H9 (cell line): ENCODE results near the gene SLC22A13. TPM values are rescaled to one million over a fixed set of nuclear protein-coding genes. Genes with fewer than 3 reads are reported as not detected.

Experiments used
- DNase-seq: peaks from one replicate; pipeline ENCODE4 v3.0.0-alpha.2; 2017
- H2AFZ ChIP-seq: one replicate; pipeline ENCODE4 v1.6.1; 2013; ENCODE audit warnings: mild to moderate bottlenecking, low read length, control low read depth, moderate library complexity
- H2AK5ac ChIP-seq: 2 replicates; pipeline ENCODE4 v1.6.1; 2013; ENCODE audit warnings: low read length, control low read depth, mixed read lengths; ENCODE audit not compliant: insufficient read length
- H2BK120ac ChIP-seq: one replicate; pipeline ENCODE4 v1.6.1; 2013; ENCODE audit warnings: low read depth, mild to moderate bottlenecking, low read length, control low read depth, inconsistent platforms; ENCODE audit not compliant: poor library complexity, severe bottlenecking
- H2BK12ac ChIP-seq: 2 replicates; pipeline ENCODE4 v1.6.1; 2013; ENCODE audit warnings: low read length, control low read depth, mixed read lengths, low read depth; ENCODE audit not compliant: insufficient read length
- H2BK15ac ChIP-seq: 2 replicates; pipeline ENCODE4 v1.6.1; 2013; ENCODE audit warnings: low read depth, low read length, control low read depth
- H2BK20ac ChIP-seq: one replicate; pipeline ENCODE4 v1.6.1; 2013; ENCODE audit warnings: low read depth, mild to moderate bottlenecking, low read length, control low read depth, inconsistent platforms; ENCODE audit not compliant: poor library complexity, severe bottlenecking
- H2BK5ac ChIP-seq: 2 replicates; pipeline ENCODE4 v1.6.1; 2013; ENCODE audit warnings: low read length, control low read depth, mixed read lengths; ENCODE audit not compliant: insufficient read length
- H3K14ac ChIP-seq: 2 replicates; pipeline ENCODE4 v1.6.1; 2013; ENCODE audit warnings: low read length, control low read depth; ENCODE audit not compliant: insufficient read depth
- H3K18ac ChIP-seq: 2 replicates; pipeline ENCODE4 v1.6.1; 2013; ENCODE audit warnings: low read depth, mild to moderate bottlenecking, mixed read lengths, low read length, control low read depth; ENCODE audit not compliant: insufficient read length
- H3K23ac ChIP-seq: 2 replicates; pipeline ENCODE4 v1.6.1; 2013; ENCODE audit warnings: low read length, control low read depth, mixed read lengths, low read depth; ENCODE audit not compliant: insufficient read length
- H3K23me2 ChIP-seq: 2 replicates; pipeline ENCODE4 v1.6.1; 2013; ENCODE audit warnings: low read depth, mild to moderate bottlenecking, mixed read lengths, low read length, control low read depth; ENCODE audit not compliant: insufficient read length, poor library complexity, severe bottlenecking
- H3K27ac ChIP-seq: 2 replicates; pipeline ENCODE4 v1.5.1; 2013; ENCODE audit warnings: low read length, control low read depth, mixed read lengths, low read depth; ENCODE audit not compliant: insufficient read length
- H3K27me3 ChIP-seq: 2 replicates; pipeline ENCODE4 v1.6.1; 2013; ENCODE audit warnings: low read length, control low read depth, inconsistent platforms; ENCODE audit not compliant: insufficient read depth
- H3K4ac ChIP-seq: 2 replicates; pipeline ENCODE4 v1.6.1; 2013; ENCODE audit warnings: low read depth, mild to moderate bottlenecking, control low read depth, inconsistent platforms, low read length, moderate library complexity
- H3K4me1 ChIP-seq: 2 replicates; pipeline ENCODE4 v1.6.1; 2013; ENCODE audit warnings: low read length, control low read depth, inconsistent platforms; ENCODE audit not compliant: insufficient read depth
- H3K4me2 ChIP-seq: 2 replicates; pipeline ENCODE4 v1.6.1; 2013; ENCODE audit warnings: low read length, control low read depth, mixed read lengths; ENCODE audit not compliant: insufficient read length, insufficient read depth
- H3K56ac ChIP-seq: 2 replicates; pipeline ENCODE4 v1.6.1; 2013; ENCODE audit warnings: low read depth, mild to moderate bottlenecking, mixed read lengths, low read length, control low read depth; ENCODE audit not compliant: insufficient read length
- H3K79me1 ChIP-seq: 2 replicates; pipeline ENCODE4 v1.6.1; 2013; ENCODE audit warnings: low read depth, mild to moderate bottlenecking, moderate library complexity, low read length, control low read depth, inconsistent platforms; ENCODE audit not compliant: insufficient read depth, poor library complexity, severe bottlenecking
- H3K79me2 ChIP-seq: 2 replicates; pipeline ENCODE4 v1.6.1; 2013; ENCODE audit warnings: low read length, control low read depth, inconsistent platforms; ENCODE audit not compliant: insufficient read depth
- H3K9ac ChIP-seq: 2 replicates; pipeline ENCODE4 v1.6.1; 2013; ENCODE audit warnings: low read length, control low read depth, mixed read lengths; ENCODE audit not compliant: insufficient read length; ENCODE audit errors: extremely low read depth
- H3K9me3 ChIP-seq: one replicate; pipeline ENCODE4 v1.6.1; 2013; ENCODE audit warnings: low read depth, low read length, inconsistent platforms; ENCODE audit not compliant: control insufficient read depth
- H3T11ph ChIP-seq: one replicate; pipeline ENCODE4 v1.6.1; 2013; ENCODE audit warnings: mild to moderate bottlenecking, low read length, control low read depth, inconsistent platforms
- H4K20me1 ChIP-seq: one replicate; pipeline ENCODE4 v1.6.1; 2013; ENCODE audit not compliant: control insufficient read depth, insufficient read length, insufficient read depth
- H4K5ac ChIP-seq: 2 replicates; pipeline ENCODE4 v1.6.1; 2013; ENCODE audit warnings: low read depth, mild to moderate bottlenecking, mixed read lengths, low read length, control low read depth; ENCODE audit not compliant: insufficient read length
- H4K8ac ChIP-seq: replicated peaks from 2 replicates; pipeline ENCODE4 v1.6.1; 2013; ENCODE audit warnings: low read length, control low read depth, mixed read lengths, low read depth; ENCODE audit not compliant: insufficient read length
- H4K91ac ChIP-seq: 2 replicates; pipeline ENCODE4 v1.6.1; 2013; ENCODE audit warnings: low read depth, mild to moderate bottlenecking, moderate library complexity, mixed read lengths, low read length, control low read depth; ENCODE audit not compliant: insufficient read length
- H3K27ac Mint-ChIP-seq, 3 experiments: 2 replicates in 2 of 3; 3 replicates in 1 of 3; pipeline ENCODE4 v1.8.0; 2020 to 2021; ENCODE audit warnings: mixed read lengths in 3 of 3, mild to moderate bottlenecking in 1 of 3, moderate library complexity in 1 of 3
- H3K27me3 Mint-ChIP-seq: 2 replicates; pipeline ENCODE4 v1.8.0; 2021; ENCODE audit warnings: low read depth, mild to moderate bottlenecking, moderate library complexity, mixed read lengths
- H3K36me3 Mint-ChIP-seq, 3 experiments: 2 replicates in 2 of 3; 3 replicates in 1 of 3; pipeline ENCODE4 v1.8.0; 2020 to 2021; ENCODE audit warnings: low read depth in 3 of 3, mixed read lengths in 3 of 3; ENCODE audit not compliant: insufficient read depth in 1 of 3
- H3K4me1 Mint-ChIP-seq, 2 experiments: 2 replicates each; pipeline ENCODE4 v1.8.0; 2020; ENCODE audit warnings: mixed read lengths in 2 of 2
- H3K4me3 Mint-ChIP-seq, 2 experiments: 2 replicates in 1 of 2; 3 replicates in 1 of 2; pipeline ENCODE4 v1.8.0; 2020 to 2021; ENCODE audit warnings: mild to moderate bottlenecking in 2 of 2, mixed read lengths in 2 of 2, moderate library complexity in 1 of 2
- H3K9me3 Mint-ChIP-seq, 2 experiments: 2 replicates in 1 of 2; 3 replicates in 1 of 2; pipeline ENCODE4 v1.8.0; 2020; ENCODE audit warnings: mild to moderate bottlenecking in 2 of 2, mixed read lengths in 2 of 2, moderate library complexity in 1 of 2
- total RNA-seq: library from RNA; stranded (reverse); gene quantifications from 2 replicates; pipeline ENCODE4 v1.2.1, GENCODE V29; 2021
- TF ChIP-seq, protein P1 (sequence below): fragments of 200-600 bp; sonication (generic); conservative IDR thresholded peaks from 3 replicates; pipeline ENCODE4 v1.8.0; 2021; ENCODE audit warnings: antibody characterized with exemption, mild to moderate bottlenecking

SLC22A13 gene
- total RNA-seq, 1 experiment from 2014 or later, result not detected

DNA sequence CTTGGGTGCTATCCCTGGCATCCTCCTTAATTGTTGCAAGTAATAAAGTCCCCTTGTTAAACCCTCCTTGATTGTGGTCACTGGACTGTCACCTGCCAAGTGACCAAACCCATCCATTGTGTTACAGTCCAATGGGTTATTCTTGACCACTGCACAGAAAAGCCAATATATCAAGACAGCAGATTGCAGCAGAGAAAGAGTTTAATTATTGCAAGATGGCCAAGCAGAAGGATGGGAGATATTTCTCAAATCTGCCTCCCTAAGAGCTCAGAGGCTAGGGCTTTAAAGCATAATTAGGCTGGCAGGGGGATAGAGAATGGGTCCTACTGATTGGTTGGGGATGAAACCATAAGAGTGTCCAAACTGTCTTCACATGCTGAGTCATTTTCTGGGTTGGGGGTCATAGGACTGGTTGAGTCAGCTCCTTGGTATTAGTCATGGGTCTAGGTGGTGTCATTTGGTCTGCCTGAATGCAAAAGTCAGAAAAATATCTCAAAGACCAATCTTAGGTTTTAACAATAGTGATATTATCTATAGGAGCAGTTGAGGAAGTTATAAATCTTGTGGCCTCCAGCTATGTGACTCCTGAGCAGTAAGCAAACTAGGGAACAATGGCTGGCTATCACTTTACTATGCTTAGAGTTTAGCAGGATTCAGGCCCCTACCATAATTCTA, 61.9 kb downstream of the SLC22A13 start:
- Histone ChIP-seq H3K56ac (no peak overlapping the region), H3K4ac (no peak overlapping the region), H2BK12ac (no peak overlapping the region), H3K4me2 (no peak overlapping the region), H3K79me2 (no peaks in the 10 kb centered on the region), H2AK5ac (no peak overlapping the region), H3K9me3 (no peaks in the 10 kb centered on the region), H3K18ac (no peak overlapping the region), H2BK20ac (no peak overlapping the region), H4K20me1 (no peaks in the 10 kb centered on the region), H3K27me3 (no peaks in the 10 kb centered on the region), H3K14ac (no peak overlapping the region), H2BK5ac (no peak overlapping the region), H4K5ac (no peak overlapping the region), H2BK15ac (no peak overlapping the region), H3K23ac (no peak overlapping the region), H3K4me1 (no peaks in the 10 kb centered on the region), H2AFZ (no peak overlapping the region), H3K79me1 (no peaks in the 10 kb centered on the region), H4K8ac (no peak overlapping the region), H3K27ac (no peak overlapping the region), H3T11ph (no peak overlapping the region), H3K23me2 (no peaks in the 10 kb centered on the region), H4K91ac (no peak overlapping the region), H2BK120ac (no peak overlapping the region), H3K9ac (no peak overlapping the region)
- Mint-ChIP-seq H3K4me1 (no peaks in the 10 kb centered on the region), H3K36me3 (no peaks in the 10 kb centered on the region; a peak in 1 of 7 replicates), H3K4me3 (no peak overlapping the region), H3K27me3 (peaks cover 4% of the 10 kb centered on the region; the same call in 1 of the 2 replicates), H3K27ac (no peak overlapping the region), H3K9me3 (peaks cover 2 to 7% of the 10 kb centered on the region in 2 experiments; a peak in 3 of 5 replicates)
- TF ChIP-seq, protein P1, sequence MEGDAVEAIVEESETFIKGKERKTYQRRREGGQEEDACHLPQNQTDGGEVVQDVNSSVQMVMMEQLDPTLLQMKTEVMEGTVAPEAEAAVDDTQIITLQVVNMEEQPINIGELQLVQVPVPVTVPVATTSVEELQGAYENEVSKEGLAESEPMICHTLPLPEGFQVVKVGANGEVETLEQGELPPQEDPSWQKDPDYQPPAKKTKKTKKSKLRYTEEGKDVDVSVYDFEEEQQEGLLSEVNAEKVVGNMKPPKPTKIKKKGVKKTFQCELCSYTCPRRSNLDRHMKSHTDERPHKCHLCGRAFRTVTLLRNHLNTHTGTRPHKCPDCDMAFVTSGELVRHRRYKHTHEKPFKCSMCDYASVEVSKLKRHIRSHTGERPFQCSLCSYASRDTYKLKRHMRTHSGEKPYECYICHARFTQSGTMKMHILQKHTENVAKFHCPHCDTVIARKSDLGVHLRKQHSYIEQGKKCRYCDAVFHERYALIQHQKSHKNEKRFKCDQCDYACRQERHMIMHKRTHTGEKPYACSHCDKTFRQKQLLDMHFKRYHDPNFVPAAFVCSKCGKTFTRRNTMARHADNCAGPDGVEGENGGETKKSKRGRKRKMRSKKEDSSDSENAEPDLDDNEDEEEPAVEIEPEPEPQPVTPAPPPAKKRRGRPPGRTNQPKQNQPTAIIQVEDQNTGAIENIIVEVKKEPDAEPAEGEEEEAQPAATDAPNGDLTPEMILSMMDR, result no peak
- no peak for DNase-seq

Other genes starting within 250 kb of the SLC22A13 start
- gene PLCD1, start 236.2 kb upstream of the SLC22A13 start, total RNA-seq, result 27.1 and 36.9 TPM in 2 replicates
- 2.0 and 2.1 TPM in 2 replicates for gene DLEC1, start 226.6 kb upstream of the SLC22A13 start, total RNA-seq
- gene ACAA1, start 128.7 kb upstream of the SLC22A13 start, total RNA-seq, result 41.9 and 44.3 TPM in 2 replicates
- 33.4 and 34.2 TPM in 2 replicates for gene MYD88, start 127.2 kb upstream of the SLC22A13 start, total RNA-seq
- gene OXSR1, start 100.3 kb upstream of the SLC22A13 start, total RNA-seq, result 53.8 and 54.1 TPM in 2 replicates
- gene SLC22A14, start 16.5 kb downstream of the SLC22A13 start, total RNA-seq, result not detected in 2 replicates
- gene XYLB, start 81.0 kb downstream of the SLC22A13 start, total RNA-seq, result 2.4 and 2.6 TPM in 2 replicates
- 99.9 and 105 TPM in 2 replicates for gene ACVR2B, start 188.1 kb downstream of the SLC22A13 start, total RNA-seq
- 14.1 and 15.0 TPM in 2 replicates for gene EXOG, start 230.5 kb downstream of the SLC22A13 start, total RNA-seq